Activated T-cell treated with anti-CD3 and anti-CD28 coated beads, Interleukin-2, amount 50 U/mL, for 24 hours (primary cell): ENCODE measurements around the gene KLHL29.

Experiments used
- DNase-seq: peaks from one replicate; pipeline ENCODE4 v3.0.0-alpha.2; 2020
- H3K27ac Mint-ChIP-seq: 2 replicates; pipeline ENCODE4 v1.8.0; 2020; ENCODE audit warnings: mild to moderate bottlenecking, mixed read lengths
- H3K27me3 Mint-ChIP-seq: 2 replicates; pipeline ENCODE4 v1.8.0; 2020; ENCODE audit warnings: mixed read lengths
- H3K36me3 Mint-ChIP-seq: 2 replicates; pipeline ENCODE4 v1.8.0; 2020; ENCODE audit warnings: low read depth, mixed read lengths
- H3K4me1 Mint-ChIP-seq: 2 replicates; pipeline ENCODE4 v1.8.0; 2020; ENCODE audit warnings: low read depth, mixed read lengths
- H3K4me3 Mint-ChIP-seq: 2 replicates; pipeline ENCODE4 v1.8.0; 2020; ENCODE audit warnings: mild to moderate bottlenecking, moderate library complexity, mixed read lengths
- H3K9me3 Mint-ChIP-seq: 2 replicates; pipeline ENCODE4 v1.8.0; 2020; ENCODE audit warnings: mixed read lengths

Gene KLHL29

GRCh38 chr2:23666241-23666979 is 281.4 kb downstream of the KLHL29 start:
- Mint-ChIP-seq H3K27me3 (peaks cover 15% of the 10 kb centered on the region), H3K27ac (no peak overlapping the region), H3K36me3 (no peaks in the 10 kb centered on the region), H3K9me3 (no peaks in the 10 kb centered on the region), H3K4me3 (no peak overlapping the region), H3K4me1 (peaks cover 2% of the 10 kb centered on the region)
- no peak for DNase-seq

DNA sequence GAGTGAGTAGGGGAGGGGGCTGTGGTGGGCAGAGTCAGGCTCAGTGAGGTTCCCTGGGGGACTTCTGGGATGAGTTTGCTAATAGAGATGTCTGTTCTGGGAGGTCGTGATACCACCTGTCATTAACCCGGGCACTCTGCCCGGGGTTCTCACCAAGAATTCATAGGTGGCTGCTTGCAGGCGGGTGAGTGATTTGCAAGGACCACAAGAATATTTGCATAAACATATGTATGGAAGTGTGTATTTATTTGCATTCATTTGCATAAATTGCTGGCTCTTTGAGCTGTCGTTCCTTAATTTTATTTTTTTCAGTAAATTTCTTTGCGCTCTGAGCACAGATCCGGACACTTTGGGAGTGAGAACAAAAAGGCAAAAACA is 282.0 kb downstream of the KLHL29 start:
- no peak overlapping the region for H3K4me3 Mint-ChIP-seq
- DNase-seq: no peak
- H3K9me3 Mint-ChIP-seq: no peaks in the 10 kb centered on the region
- no peak overlapping the region for H3K27ac Mint-ChIP-seq
- peaks cover 2% of the 10 kb centered on the region for H3K4me1 Mint-ChIP-seq
- peaks cover 12% of the 10 kb centered on the region for H3K27me3 Mint-ChIP-seq
- no peaks in the 10 kb centered on the region for H3K36me3 Mint-ChIP-seq

- Mint-ChIP-seq H3K36me3 (no peaks in the 10 kb centered on the region), H3K4me1 (no peaks in the 10 kb centered on the region), H3K27ac (no peak overlapping the region), H3K4me3 (no peak overlapping the region), H3K9me3 (no peaks in the 10 kb centered on the region), H3K27me3 (peaks cover 11% of the 10 kb centered on the region)
- DNase-seq: no peak
These were observed 283.9 kb downstream of the KLHL29 start for GRCh38 chr2:23668756-23669304.

- Mint-ChIP-seq H3K27me3 (peaks cover 8% of the 10 kb centered on the region), H3K27ac (no peak overlapping the region), H3K36me3 (no peaks in the 10 kb centered on the region), H3K4me3 (no peak overlapping the region), H3K4me1 (no peaks in the 10 kb centered on the region), H3K9me3 (no peaks in the 10 kb centered on the region)
- no peak for DNase-seq
These were observed 284.6 kb downstream of the KLHL29 start for GRCh38 chr2:23669413-23670244.

- DNase-seq: no peak
- no peaks in the 10 kb centered on the region for H3K4me1 Mint-ChIP-seq
- no peaks in the 10 kb centered on the region for H3K36me3 Mint-ChIP-seq
- peaks cover 8% of the 10 kb centered on the region for H3K27me3 Mint-ChIP-seq
- no peak overlapping the region for H3K27ac Mint-ChIP-seq
- H3K9me3 Mint-ChIP-seq: no peaks in the 10 kb centered on the region
- no peak overlapping the region for H3K4me3 Mint-ChIP-seq
These were observed 285.2 kb downstream of the KLHL29 start for GRCh38 chr2:23670245-23670592.

DNA sequence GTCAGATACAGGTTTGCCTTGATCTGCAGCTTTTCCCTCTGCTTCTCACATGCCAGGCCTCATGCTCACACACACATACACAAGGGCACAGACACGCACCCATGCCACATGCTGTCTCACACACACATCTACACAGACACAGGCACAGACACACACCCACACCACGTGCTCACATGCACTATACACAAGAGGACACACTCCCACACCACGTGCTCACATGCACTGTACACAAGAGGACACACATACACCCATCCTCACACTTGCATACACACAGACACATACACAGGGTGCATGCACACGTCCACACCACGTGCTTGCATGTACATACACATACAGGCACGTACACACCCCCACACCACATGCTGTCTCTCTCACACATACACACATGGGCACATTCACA is 288.1 kb downstream of the KLHL29 start:
- no peak overlapping the region for H3K4me3 Mint-ChIP-seq
- H3K36me3 Mint-ChIP-seq: no peaks in the 10 kb centered on the region
- no peak overlapping the region for H3K27ac Mint-ChIP-seq
- no peak for DNase-seq
- peaks cover 8% of the 10 kb centered on the region for H3K27me3 Mint-ChIP-seq
- H3K4me1 Mint-ChIP-seq: no peaks in the 10 kb centered on the region
- H3K9me3 Mint-ChIP-seq: peaks cover 5% of the 10 kb centered on the region

DNA sequence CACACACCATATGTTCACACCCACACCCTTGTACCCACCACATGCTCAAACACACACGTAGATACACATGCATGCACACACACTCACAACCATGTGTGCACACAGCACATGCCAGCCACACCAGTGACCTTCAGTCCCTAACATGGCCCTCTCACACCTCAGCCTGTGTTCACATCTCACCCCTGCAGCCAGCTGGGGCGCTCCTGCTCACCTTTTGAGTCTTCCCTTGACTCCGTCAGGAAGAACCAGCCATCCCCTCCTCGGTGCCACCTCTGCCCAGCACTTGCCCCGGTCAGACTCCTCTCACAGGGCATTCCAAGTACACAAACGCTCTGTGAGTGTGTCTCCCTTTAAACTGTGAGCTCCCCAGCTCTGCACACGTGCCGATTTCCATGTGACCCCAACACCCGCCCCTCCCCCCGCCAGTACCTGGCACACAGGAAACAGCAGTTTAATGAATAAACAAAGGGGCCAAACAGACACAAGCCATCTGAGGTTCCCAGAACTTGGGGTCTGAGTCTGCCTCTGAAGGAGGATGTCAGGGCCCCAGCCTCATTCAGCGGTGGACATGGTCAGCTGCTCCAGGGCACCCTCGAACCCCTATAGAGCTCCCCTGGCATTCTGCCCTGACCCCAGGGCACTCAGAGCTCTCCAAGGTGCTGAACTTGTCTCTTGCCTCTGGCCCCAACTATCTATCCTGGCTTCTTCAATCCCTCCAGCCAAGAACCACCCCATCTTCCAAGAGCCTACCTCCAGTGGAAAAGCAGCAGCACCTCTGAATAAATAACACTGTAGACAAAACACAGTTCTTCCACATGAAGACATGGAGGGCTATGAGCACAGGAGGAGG is 289.1 kb downstream of the KLHL29 start:
- Mint-ChIP-seq H3K9me3 (peaks cover 7% of the 10 kb centered on the region), H3K36me3 (no peaks in the 10 kb centered on the region), H3K27me3 (peaks cover 8% of the 10 kb centered on the region), H3K4me3 (no peak overlapping the region), H3K27ac (no peak overlapping the region), H3K4me1 (no peaks in the 10 kb centered on the region)
- DNase-seq: no peak

DNA sequence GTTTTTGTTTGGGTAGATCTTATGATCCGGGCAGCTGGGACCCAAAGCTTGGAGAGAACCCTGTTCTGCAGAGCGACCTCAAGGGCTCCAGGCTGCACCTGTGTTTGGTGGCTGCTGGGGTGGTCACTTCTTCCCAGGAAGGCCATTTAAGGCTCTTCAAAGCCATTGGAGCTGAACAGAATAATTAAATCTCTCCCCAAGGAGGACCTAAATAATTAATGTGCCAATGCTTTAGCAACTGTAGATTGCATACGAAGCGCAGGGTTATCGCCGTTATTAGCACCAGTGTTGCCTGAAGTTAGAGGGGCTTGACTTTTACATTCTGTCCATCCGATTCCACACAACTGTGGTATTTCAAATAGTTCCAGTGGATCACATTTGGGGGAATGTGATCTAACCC is 290.5 kb downstream of the KLHL29 start:
- Mint-ChIP-seq H3K27ac (no peak overlapping the region), H3K4me3 (no peak overlapping the region), H3K27me3 (peaks cover 8% of the 10 kb centered on the region), H3K9me3 (peaks cover 7% of the 10 kb centered on the region), H3K4me1 (no peaks in the 10 kb centered on the region), H3K36me3 (no peaks in the 10 kb centered on the region)
- DNase-seq: no peak

DNA sequence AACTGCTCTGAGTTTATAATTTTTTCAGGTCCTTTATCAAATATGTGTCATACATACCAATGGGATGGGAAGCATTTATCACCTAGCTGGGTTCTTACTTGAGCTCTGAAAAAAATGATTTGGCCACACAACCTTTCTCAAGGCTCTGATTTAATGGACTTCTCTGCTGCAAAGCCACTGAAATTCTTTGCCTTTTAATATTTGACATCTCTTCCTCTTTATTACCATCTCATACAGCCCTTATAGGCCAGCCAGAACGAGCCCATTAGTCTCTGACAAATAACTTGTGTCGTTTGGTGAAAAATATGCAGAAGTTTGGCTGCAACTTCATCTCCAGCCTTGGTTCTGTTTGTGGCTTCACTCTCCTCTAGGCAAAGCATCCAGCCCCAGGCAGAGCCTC is 292.9 kb downstream of the KLHL29 start:
- DNase-seq: no peak
- no peaks in the 10 kb centered on the region for H3K4me1 Mint-ChIP-seq
- H3K27ac Mint-ChIP-seq: no peak overlapping the region
- H3K4me3 Mint-ChIP-seq: no peak overlapping the region
- peaks cover 7% of the 10 kb centered on the region for H3K9me3 Mint-ChIP-seq
- peaks cover 8% of the 10 kb centered on the region for H3K27me3 Mint-ChIP-seq
- no peaks in the 10 kb centered on the region for H3K36me3 Mint-ChIP-seq

DNA sequence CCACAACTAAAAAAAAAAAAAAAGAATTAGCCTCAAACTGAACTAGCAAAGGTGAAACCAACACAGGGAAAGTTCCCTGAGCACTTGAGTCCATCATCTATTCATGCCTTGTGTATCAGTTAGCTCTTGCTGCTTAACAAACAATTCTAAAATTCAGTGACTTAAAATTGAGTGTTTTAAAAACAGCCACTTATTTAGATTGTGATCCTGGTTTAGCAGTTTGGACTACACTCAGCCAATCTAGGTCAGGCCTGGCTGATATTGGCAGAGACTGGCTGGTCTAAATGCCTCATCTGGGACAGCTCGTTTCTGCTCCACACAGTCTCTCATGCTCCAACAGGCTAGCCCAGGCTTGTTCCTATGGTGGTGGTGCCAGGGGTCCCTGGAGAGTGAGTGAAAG is 294.1 kb downstream of the KLHL29 start:
- no peak overlapping the region for H3K27ac Mint-ChIP-seq
- peaks cover 7% of the 10 kb centered on the region for H3K9me3 Mint-ChIP-seq
- no peak overlapping the region for H3K4me3 Mint-ChIP-seq
- H3K4me1 Mint-ChIP-seq: no peaks in the 10 kb centered on the region
- H3K36me3 Mint-ChIP-seq: no peaks in the 10 kb centered on the region
- no peaks in the 10 kb centered on the region for H3K27me3 Mint-ChIP-seq
- DNase-seq: no peak

DNA sequence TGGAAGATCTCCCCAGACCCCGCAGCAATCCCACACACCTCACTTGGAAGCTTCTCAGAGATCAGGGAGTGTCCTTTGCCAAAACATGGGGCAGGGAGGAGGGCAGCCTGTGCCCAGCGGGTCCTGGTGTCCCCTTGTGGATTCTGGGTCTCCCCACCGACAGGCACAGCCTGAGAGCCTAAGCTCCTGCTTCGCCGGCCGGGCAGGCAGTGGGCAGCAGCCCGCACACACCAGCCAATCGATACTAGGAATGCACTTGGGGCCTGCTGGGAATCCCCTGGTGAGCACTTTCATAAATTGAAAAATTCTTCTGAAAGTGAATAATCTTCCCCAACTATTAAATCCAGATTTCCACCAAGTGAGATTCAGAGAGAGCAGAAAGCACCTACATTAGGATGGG is 296.0 kb downstream of the KLHL29 start:
- no peaks in the 10 kb centered on the region for H3K36me3 Mint-ChIP-seq
- H3K27ac Mint-ChIP-seq: no peak overlapping the region
- no peaks in the 10 kb centered on the region for H3K4me1 Mint-ChIP-seq
- DNase-seq: no peak
- H3K4me3 Mint-ChIP-seq: no peak overlapping the region
- H3K27me3 Mint-ChIP-seq: no peaks in the 10 kb centered on the region
- peaks cover 7% of the 10 kb centered on the region for H3K9me3 Mint-ChIP-seq

DNA sequence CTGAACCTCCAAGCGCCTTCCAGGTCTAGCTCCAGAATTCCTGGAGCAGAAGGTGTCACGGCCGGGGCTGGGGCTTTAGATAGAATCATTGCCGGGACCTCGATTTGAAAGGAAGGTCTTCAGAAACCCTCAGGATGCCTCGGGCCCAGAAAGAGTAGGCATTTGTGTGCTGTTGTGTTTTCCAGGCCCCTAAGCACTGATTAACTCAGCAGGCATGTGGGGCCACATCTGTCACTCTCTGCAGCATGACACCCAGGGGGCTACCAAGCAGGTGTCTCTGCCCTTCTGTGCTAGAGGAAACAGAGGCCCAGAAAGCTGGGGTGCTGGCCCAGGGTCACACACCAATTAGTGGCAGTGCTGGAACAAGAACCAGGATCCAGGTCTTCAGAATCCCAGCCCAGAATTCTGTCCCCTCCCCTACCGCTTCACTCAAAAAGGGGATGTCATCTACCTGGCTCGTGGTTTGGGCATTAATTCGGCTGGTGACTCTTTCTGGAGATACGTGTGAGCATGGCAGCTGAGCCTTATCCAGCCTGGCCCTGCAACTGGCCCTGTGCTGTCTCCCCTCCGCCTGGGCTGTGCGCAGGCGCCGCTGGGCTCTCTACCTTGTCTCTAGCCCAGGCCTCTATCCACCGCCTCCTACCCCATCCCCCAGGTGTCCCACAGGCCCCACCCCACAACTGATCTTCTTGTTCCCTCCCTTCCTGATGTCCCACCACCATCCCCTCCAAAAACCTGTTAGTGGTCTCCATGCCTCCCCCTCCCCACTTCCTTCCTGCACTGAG is 296.6 kb downstream of the KLHL29 start:
- no peak for DNase-seq
- H3K36me3 Mint-ChIP-seq: no peaks in the 10 kb centered on the region
- H3K27ac Mint-ChIP-seq: no peak overlapping the region
- peaks cover 7% of the 10 kb centered on the region for H3K9me3 Mint-ChIP-seq
- H3K4me3 Mint-ChIP-seq: no peak overlapping the region
- no peaks in the 10 kb centered on the region for H3K4me1 Mint-ChIP-seq
- H3K27me3 Mint-ChIP-seq: no peaks in the 10 kb centered on the region

GRCh38 chr2:23682481-23682880 is 297.5 kb downstream of the KLHL29 start:
- DNase-seq: no peak
- H3K4me3 Mint-ChIP-seq: no peak overlapping the region
- no peaks in the 10 kb centered on the region for H3K27me3 Mint-ChIP-seq
- H3K27ac Mint-ChIP-seq: no peak overlapping the region
- no peaks in the 10 kb centered on the region for H3K4me1 Mint-ChIP-seq
- H3K9me3 Mint-ChIP-seq: peaks cover 7% of the 10 kb centered on the region
- H3K36me3 Mint-ChIP-seq: no peaks in the 10 kb centered on the region

DNA sequence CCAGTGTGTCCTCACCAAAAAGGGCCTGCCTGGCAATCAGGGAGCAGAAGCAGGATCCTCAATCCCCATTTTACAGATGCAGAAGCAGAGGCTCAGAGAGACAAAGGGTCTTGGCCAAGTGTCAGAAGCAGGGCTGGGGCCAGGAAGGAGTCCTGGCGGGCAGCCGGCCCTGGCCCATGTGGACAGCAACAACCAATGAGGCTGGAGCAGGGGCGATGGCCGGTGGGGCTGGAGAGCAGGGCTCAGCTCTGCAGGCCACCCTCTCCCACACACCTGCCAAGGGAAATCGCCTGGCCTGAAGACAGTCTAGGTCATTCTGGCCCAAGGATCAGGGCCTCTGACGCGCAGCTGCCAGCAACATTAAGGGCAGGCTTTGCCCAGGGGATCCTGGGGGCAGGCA is 298.0 kb downstream of the KLHL29 start:
- Mint-ChIP-seq H3K4me1 (no peaks in the 10 kb centered on the region), H3K36me3 (no peaks in the 10 kb centered on the region), H3K9me3 (peaks cover 2% of the 10 kb centered on the region), H3K27me3 (no peaks in the 10 kb centered on the region), H3K27ac (no peak overlapping the region), H3K4me3 (no peak overlapping the region)
- DNase-seq: no peak
